Esophagus muscularis mucosa (tissue), 3 donors: Measurements from ENCODE around the gene CCDC127.
"Not testable (repeated sequence)": the region's sequence is repeated elsewhere in the genome, so short reads cannot be mapped to it uniquely, and the experiment has no call there.

Experiments used
- CTCF ChIP-seq, 3 experiments: fragments of 200-600 bp in 2 of 3; fragments of 450-650 bp in 1 of 3; sonication (generic) in 2 of 3; IDR thresholded peaks; one replicate each; pipeline ENCODE4 v1.5.1; 2017 to 2019; ENCODE audit warnings: antibody characterized with exemption in 3 of 3, mild to moderate bottlenecking in 2 of 3, moderate library complexity in 1 of 3
- POLR2A ChIP-seq: fragments of 450-650 bp; IDR thresholded peaks from one replicate; pipeline ENCODE4 v1.6.1; 2017; ENCODE audit warnings: antibody characterized with exemption, moderate library complexity, mild to moderate bottlenecking, low read depth

- TF ChIP-seq CTCF (IDR thresholded peaks at IDR 0.05); POLR2A: not testable (repeated sequence)
Observed at GRCh38 chr5:197031-197430, 20.9 kb downstream of the CCDC127 start.
